ENCODE results near the gene PRSS33.
A peak's percentile ranks its signal among the peaks of the same experiment; 100 is the strongest.

The PRSS33 gene

GRCh38 chr16:2820836-2821486 lies 33.6 kb upstream of the PRSS33 start:
- no peak for DNase-seq

- DNase-seq, result no peak
These were observed 32.8 kb upstream of the PRSS33 start for GRCh38 chr16:2819939-2820835.

GRCh38 chr16:2819179-2819938 lies 32.0 kb upstream of the PRSS33 start:
- DNase-seq, result no peak

GRCh38 chr16:2818272-2818876 lies 31.0 kb upstream of the PRSS33 start:
- no peak for DNase-seq

- DNase-seq, result no peak
These were observed 30.2 kb upstream of the PRSS33 start for GRCh38 chr16:2817340-2818271.

- no peak for DNase-seq
These were observed 29.5 kb upstream of the PRSS33 start, which contains the start of gene PRSS21 for GRCh38 chr16:2816751-2817339. Gene PRSS21, plus strand, starts transcription at chr16:2817237. Its CDS starts 32 bp downstream, at chr16:2817269.

- no peak for DNase-seq
These were observed 28.0 kb upstream of the PRSS33 start for GRCh38 chr16:2815299-2815771.

- DNase-seq, result no peak
These were observed 27.4 kb upstream of the PRSS33 start for GRCh38 chr16:2814551-2815298.

GRCh38 chr16:2813771-2814221 lies 26.4 kb upstream of the PRSS33 start:
- no peak for DNase-seq

- DNase-seq, result no peak
These were observed 24.5 kb upstream of the PRSS33 start for GRCh38 chr16:2811703-2812471.

- DNase-seq, result no peak
These were observed 23.3 kb upstream of the PRSS33 start for GRCh38 chr16:2810651-2811050.

GRCh38 chr16:2809149-2809760 lies 21.9 kb upstream of the PRSS33 start:
- DNase-seq, result no peak

- no peak for DNase-seq
These were observed 20.8 kb upstream of the PRSS33 start for GRCh38 chr16:2808181-2808580.

GRCh38 chr16:2806286-2806685 lies 18.9 kb upstream of the PRSS33 start:
- no peak for DNase-seq

- no peak for DNase-seq
These were observed 17.4 kb upstream of the PRSS33 start for GRCh38 chr16:2804728-2805127.

- no peak for DNase-seq
These were observed 16.3 kb upstream of the PRSS33 start for GRCh38 chr16:2803545-2804195.

GRCh38 chr16:2799859-2800226 lies 12.5 kb upstream of the PRSS33 start:
- DNase-seq, result peak; percentile 11

GRCh38 chr16:2799205-2799858 lies 12.0 kb upstream of the PRSS33 start:
- DNase-seq, result no peak
